Heart right ventricle (tissue), 16 donors: ENCODE measurements around the gene TSEN54. TPM values are rescaled to one million over a fixed set of nuclear protein-coding genes. Genes with fewer than 3 reads are reported as not detected.

Experiments
- ATAC-seq, 8 donors: fragments of 200-7000 bp; cut with Tn5 transposase; one replicate each; pipeline ENCODE4 v1.9.1; 2020; ENCODE audit warnings: mild to moderate bottlenecking in 8 of 8, moderate library complexity in 8 of 8, moderate number of reproducible peaks in 1 of 8
- DNase-seq, 2 donors: peaks; one replicate each; pipeline ENCODE4 v3.0.0-alpha.2; 2020
- H3K27ac ChIP-seq, 10 donors: fragments of 200-600 bp; sonication (generic) in 2 of 10; one replicate each; pipeline versions ENCODE4 v1.5.0 to v1.8.0; 2020 to 2022; ENCODE audit warnings: mild to moderate bottlenecking in 3 of 10
- H3K27me3 ChIP-seq, 7 donors: fragments of 200-600 bp; one replicate each; pipeline ENCODE4 v1.8.0; 2021 to 2022; ENCODE audit warnings: mild to moderate bottlenecking in 2 of 7
- H3K36me3 ChIP-seq, 9 donors: fragments of 200-600 bp; sonication (generic) in 1 of 9; one replicate each; pipeline versions ENCODE4 v1.5.0 to v1.8.0; 2020 to 2022; ENCODE audit warnings: mild to moderate bottlenecking in 2 of 9
- H3K4me1 ChIP-seq, 9 donors: fragments of 200-600 bp; sonication (generic) in 1 of 9; one replicate each; pipeline versions ENCODE4 v1.5.0 to v1.8.0; 2020 to 2022; ENCODE audit warnings: mild to moderate bottlenecking in 4 of 9
- H3K4me3 ChIP-seq, 10 donors: fragments of 200-600 bp; sonication (generic) in 2 of 10; one replicate each; pipeline versions ENCODE4 v1.5.0 to v1.8.0; 2020 to 2022; ENCODE audit warnings: mild to moderate bottlenecking in 7 of 10, moderate library complexity in 2 of 10
- H3K9me3 ChIP-seq, 11 donors: fragments of 200-600 bp in 10 of 11; sonication (generic) in 2 of 11; one replicate each; pipeline versions ENCODE4 v1.5.0 to v1.8.0; 2013 to 2022; ENCODE audit warnings: mild to moderate bottlenecking in 2 of 11, control low read depth in 1 of 11, moderate library complexity in 1 of 11
- WGBS, 2 donors: extraction: QIAGEN DNeasy Blood & Tissue Kit; methylation state at CpG; one replicate each; pipeline ENCODE4 v1.1.7; 2013; ENCODE audit warnings: inconsistent platforms in 1 of 2; 5-methylcytosine and 5-hydroxymethylcytosine counted together
- intact Hi-C, 10 donors: fragments of 100-400 bp; cut with DNase I; formaldehyde crosslinking; loops; one replicate each; pipeline versions ENCODE4 v1.11.1 to v1.14.2; 2022
- polyA plus RNA-seq, 2 donors: library from polyadenylated mRNA; stranded (reverse); fragments of 200-250 nt; gene quantifications; one replicate each; pipeline ENCODE4 v1.2.3, GENCODE V29; 2013
- total RNA-seq, 10 donors: library from RNA; stranded (reverse); fragmentation: NEBNext Ultra II Directional in 3 of 10; extraction: Animal tissue kit (Norgen Biotek cat#: 25700) in 3 of 10; gene quantifications; one replicate each; pipeline versions ENCODE4 v1.2.1 to v1.2.4, GENCODE V29; 2021 to 2023
- TF ChIP-seq, protein P1 (sequence below), 9 donors: fragments of 200-600 bp; sonication (generic) in 2 of 9; IDR thresholded peaks; one replicate each; pipeline versions ENCODE4 v1.5.0 to v1.8.0; 2021 to 2022; ENCODE audit warnings: antibody characterized with exemption in 9 of 9, mild to moderate bottlenecking in 5 of 9, moderate library complexity in 1 of 9
- donor health status: Arrhythmogenic right ventricular cardiomyopathy.
- donor health status: ischemic (EF 13 %, LVEDD 7.1; RV severe dilation, severe dysfunction).
- donor health status: healthy with polysubstance abuse.
- donor health status: DM: no; HTN: yes; CAD: no.
- donor health status: DM: no; HTN: no; CAD: no.
- donor health status: ischemic (EF 25% LVEDD 6.9; RV normal size, moderate dysfunction).
- donor health status: ischemic (EF 25% LVEDD 5.7; RV mildly dilated, moderate dysfunction).
- donor health status: healthy.
- donor health status: DM: yes; HTN: yes; CAD: no.
- donor health status: Ischemic cardiomyopathy.
- donor health status: ischemic (EF 35%, LVEDD 5.7; RV mildly dilated, moderate dysfunction).
- donor health status: nonischemic (EF 11% LVEDD 7.7; RV severe dilation, severe dysfunction).
- donor health status: DM: yes; HTN: yes; CAD: no.
- donor health status: PGD.
- donor health status: ischemic (EF 29% LVEDD 5.4; RV normal size, mild dysfunction).
- donor health status: nonischemic (EF 23%, LVEDD 6.1; RV moderate dilation, normal function).

TSEN54 gene
- total and polyA plus RNA-seq, 12 donors, result 4.2 to 18.1 (median 6.7) TPM

DNA sequence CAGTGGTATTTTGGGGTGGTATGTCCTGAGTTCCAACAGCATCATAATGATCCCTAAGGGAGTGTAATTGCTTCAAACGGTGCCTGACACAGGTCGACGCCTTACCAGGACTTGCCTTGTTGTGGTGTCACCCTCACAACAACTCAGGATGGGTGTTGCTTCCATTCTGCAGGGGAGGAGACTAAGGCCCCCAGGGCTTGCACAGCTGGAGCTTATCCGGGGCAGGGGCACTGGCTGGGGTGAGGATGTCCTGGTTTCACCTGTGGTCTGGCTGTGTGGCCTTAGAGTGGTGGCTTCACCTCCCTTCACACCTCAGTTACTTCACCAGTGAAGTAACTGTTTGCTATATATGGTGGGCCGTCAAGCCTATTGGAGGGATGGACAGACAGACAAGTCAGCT, 32.5 kb downstream of the TSEN54 start:
- H3K4me3 ChIP-seq, result no peak overlapping the region
- DNase-seq, result no peak
- intact Hi-C loops, result no loop called here
- no peak for ATAC-seq
- no peaks in the 10 kb centered on the region for H3K9me3 ChIP-seq
- TF ChIP-seq, protein P1, sequence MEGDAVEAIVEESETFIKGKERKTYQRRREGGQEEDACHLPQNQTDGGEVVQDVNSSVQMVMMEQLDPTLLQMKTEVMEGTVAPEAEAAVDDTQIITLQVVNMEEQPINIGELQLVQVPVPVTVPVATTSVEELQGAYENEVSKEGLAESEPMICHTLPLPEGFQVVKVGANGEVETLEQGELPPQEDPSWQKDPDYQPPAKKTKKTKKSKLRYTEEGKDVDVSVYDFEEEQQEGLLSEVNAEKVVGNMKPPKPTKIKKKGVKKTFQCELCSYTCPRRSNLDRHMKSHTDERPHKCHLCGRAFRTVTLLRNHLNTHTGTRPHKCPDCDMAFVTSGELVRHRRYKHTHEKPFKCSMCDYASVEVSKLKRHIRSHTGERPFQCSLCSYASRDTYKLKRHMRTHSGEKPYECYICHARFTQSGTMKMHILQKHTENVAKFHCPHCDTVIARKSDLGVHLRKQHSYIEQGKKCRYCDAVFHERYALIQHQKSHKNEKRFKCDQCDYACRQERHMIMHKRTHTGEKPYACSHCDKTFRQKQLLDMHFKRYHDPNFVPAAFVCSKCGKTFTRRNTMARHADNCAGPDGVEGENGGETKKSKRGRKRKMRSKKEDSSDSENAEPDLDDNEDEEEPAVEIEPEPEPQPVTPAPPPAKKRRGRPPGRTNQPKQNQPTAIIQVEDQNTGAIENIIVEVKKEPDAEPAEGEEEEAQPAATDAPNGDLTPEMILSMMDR (IDR thresholded peaks at IDR 0.05), result no peak
- H3K27ac ChIP-seq, result no peak overlapping the region
- peaks cover 0 to 16% (median 0%) of the 10 kb centered on the region in 9 donors for H3K4me1 ChIP-seq
- H3K27me3 ChIP-seq, result no peaks in the 10 kb centered on the region
- no peaks in the 10 kb centered on the region for H3K36me3 ChIP-seq
- WGBS, 2 donors, result 85% methylated on average over 5 of the region's 5 CpGs

DNA sequence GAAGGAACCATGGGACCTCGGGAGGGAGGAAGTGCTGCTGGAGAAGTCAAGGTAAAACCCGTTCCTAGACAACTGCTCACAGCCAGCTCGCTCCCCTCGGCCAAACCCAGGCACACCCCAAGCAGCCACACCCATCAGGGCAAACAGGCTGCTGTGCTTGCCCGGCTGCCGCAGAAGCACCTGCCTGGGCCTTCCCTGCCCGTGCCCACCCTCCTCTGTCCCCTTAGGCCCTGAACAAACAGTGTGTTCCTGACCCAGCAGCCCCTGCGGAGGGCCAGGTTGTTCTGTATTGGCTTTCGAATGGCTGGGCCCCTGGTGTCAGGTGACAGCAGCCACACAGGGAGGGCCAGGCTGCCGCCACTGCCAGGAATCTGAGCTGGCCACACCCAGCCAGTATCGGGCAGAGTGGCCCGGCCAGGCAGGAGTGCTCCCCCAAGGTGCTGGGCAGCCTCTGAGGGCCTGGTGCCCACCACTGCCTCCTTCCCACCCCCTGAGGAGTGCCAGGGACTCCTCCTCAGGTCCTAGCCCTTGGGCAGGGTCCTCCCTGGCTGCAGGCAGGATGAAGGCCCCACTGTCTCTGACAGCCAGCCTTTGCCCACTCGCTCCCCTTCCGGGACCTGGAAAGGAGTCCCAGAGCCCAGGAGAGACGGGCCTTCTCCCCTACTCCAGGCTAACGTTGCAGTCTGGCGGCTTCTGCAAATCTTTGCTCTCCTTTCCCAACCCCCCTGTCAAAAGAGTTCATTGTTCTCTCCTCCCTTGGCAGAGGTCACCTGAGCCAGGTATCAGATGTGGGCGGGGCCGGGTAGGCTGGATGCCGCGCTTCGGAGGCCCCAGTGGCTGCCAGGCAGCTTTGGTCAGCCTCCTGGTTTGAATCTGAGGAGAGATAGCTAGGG, 33.2 kb downstream of the TSEN54 start:
- Histone ChIP-seq H3K36me3 (no peaks in the 10 kb centered on the region), H3K27ac (no peak overlapping the region), H3K27me3 (no peaks in the 10 kb centered on the region), H3K9me3 (no peaks in the 10 kb centered on the region), H3K4me1 (peaks cover 0 to 16% (median 0%) of the 10 kb centered on the region in 9 donors), H3K4me3 (no peak overlapping the region)
- intact Hi-C loops, result no loop called here
- ATAC-seq (peak in 7 of 8 donors; percentile 31 to 72 (median 61)), DNase-seq (no peak)
- TF ChIP-seq, protein P1 (IDR thresholded peaks at IDR 0.05), result no peak
- WGBS, 2 donors, result 60 to 73% methylated on average over 21 to 22 of the region's 22 CpGs

DNA sequence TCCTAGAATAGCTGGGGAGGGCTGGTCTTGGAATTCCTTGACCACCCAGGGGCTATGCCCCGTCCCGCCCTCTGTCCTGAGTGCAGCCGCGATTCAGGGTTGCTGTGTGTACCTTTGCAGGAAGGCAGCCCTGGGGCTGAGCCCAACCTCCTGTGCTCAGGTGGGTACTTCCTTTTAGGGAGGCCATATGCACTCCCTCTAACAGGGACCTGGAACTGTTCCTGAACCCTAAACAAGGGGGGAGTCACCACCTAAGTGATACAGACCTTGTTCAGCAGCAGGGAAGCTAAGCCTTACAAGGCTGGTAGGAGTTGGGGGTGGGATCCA, 33.8 kb downstream of the TSEN54 start:
- Histone ChIP-seq H3K27me3 (no peaks in the 10 kb centered on the region), H3K4me3 (no peak overlapping the region), H3K36me3 (no peaks in the 10 kb centered on the region), H3K9me3 (no peaks in the 10 kb centered on the region), H3K4me1 (peaks cover 0 to 16% (median 0%) of the 10 kb centered on the region in 9 donors), H3K27ac (no peak overlapping the region)
- TF ChIP-seq, protein P1 (IDR thresholded peaks at IDR 0.05), result no peak
- DNase-seq (no peak), ATAC-seq (peak in 1 of 8 donors; percentile 17)
- 80 to 82% methylated on average over 4 of the region's 4 CpGs for WGBS, 2 donors
- intact Hi-C loops, result no loop called here

DNA sequence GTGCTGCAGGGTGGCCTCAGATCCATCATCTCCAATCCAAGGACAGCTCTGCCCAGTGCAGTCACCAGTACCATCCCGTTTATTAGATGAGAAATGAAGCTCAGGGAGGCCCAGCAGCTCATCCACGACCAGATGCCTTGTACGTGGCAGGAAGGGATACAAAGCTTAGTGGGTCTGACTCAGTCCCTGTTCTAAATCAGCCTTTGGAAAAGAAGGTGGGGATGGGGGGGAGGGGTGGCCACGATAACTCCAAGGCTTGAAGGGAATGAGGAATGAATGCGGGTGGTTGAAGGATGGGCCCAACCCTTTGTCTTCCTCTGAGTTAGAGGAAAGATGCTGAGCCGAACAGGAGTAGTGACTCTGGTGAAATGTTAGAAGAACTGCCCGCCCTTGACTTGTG, 34.9 kb downstream of the TSEN54 start:
- no peak for ATAC-seq
- H3K9me3 ChIP-seq, result no peaks in the 10 kb centered on the region
- intact Hi-C loops, result no loop called here
- no peaks in the 10 kb centered on the region for H3K27me3 ChIP-seq
- H3K27ac ChIP-seq, result no peak overlapping the region
- DNase-seq, result no peak
- no peak overlapping the region for H3K4me3 ChIP-seq
- H3K4me1 ChIP-seq, result peaks cover 0 to 16% (median 0%) of the 10 kb centered on the region in 9 donors
- TF ChIP-seq, protein P1 (IDR thresholded peaks at IDR 0.05), result no peak
- no peaks in the 10 kb centered on the region for H3K36me3 ChIP-seq
- WGBS, 2 donors, result 86 to 89% methylated on average over 7 of the region's 7 CpGs
